Measurements from ENCODE around the gene FAAP24. TPM values are rescaled to one million over a fixed set of nuclear protein-coding genes. Genes with fewer than 3 reads are reported as not detected.
"Not testable (repeated sequence)": the region's sequence is repeated elsewhere in the genome, so short reads cannot be mapped to it uniquely, and the experiment has no call there.

FAAP24 gene
- total RNA-seq, 1 donor from 2014 or later, result 4.7 TPM

DNA sequence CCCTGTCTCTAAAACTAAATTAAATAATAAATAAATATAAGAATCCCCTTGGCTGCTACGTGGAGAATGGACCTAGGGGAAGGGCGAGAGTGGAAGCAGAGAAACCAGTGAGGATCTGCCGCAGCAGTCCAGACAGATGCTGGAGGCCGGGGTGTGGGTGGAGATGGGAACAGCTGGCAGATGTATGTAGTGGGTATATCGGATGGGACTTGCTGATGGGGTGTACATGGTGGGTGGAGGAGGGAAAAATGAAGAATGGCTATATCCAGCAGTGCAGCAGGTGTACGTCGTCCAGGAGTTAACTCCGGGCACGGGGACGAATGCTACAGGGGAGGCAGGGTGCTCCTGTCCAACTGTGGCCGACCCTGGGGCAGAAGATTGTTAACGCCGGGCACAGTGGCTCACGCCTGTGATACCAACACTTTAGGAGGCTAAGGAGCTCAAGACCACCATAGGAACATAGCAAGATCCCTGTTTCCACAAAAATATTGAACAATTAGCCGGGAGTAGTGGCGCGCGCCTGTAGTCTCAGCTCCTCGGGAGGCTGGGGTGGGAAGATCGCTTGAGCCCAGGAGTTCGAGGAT is 938 bp upstream of the FAAP24 start:
- H3K36me3 Mint-ChIP-seq (ENCODE audit: insufficient read depth), result peaks cover 7% of the 10 kb centered on the region
- peak overlapping the region; percentile 100 for H3K4me3 Mint-ChIP-seq (ENCODE audit: low read depth)
- H3K27ac Mint-ChIP-seq, result peak overlapping the region; percentile 97
- H3K9me3 Mint-ChIP-seq (ENCODE audit: low read depth), result no peaks in the 10 kb centered on the region
- peaks cover 8% of the 10 kb centered on the region for H3K4me1 Mint-ChIP-seq (ENCODE audit: low read depth)
- no peaks in the 10 kb centered on the region for H3K27me3 Mint-ChIP-seq
- DNase-seq (ENCODE audit: low spot score, unreplicated experiment), result no peak
- TF ChIP-seq, protein P1, sequence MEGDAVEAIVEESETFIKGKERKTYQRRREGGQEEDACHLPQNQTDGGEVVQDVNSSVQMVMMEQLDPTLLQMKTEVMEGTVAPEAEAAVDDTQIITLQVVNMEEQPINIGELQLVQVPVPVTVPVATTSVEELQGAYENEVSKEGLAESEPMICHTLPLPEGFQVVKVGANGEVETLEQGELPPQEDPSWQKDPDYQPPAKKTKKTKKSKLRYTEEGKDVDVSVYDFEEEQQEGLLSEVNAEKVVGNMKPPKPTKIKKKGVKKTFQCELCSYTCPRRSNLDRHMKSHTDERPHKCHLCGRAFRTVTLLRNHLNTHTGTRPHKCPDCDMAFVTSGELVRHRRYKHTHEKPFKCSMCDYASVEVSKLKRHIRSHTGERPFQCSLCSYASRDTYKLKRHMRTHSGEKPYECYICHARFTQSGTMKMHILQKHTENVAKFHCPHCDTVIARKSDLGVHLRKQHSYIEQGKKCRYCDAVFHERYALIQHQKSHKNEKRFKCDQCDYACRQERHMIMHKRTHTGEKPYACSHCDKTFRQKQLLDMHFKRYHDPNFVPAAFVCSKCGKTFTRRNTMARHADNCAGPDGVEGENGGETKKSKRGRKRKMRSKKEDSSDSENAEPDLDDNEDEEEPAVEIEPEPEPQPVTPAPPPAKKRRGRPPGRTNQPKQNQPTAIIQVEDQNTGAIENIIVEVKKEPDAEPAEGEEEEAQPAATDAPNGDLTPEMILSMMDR (IDR thresholded peaks at IDR 0.05; ENCODE audit: unreplicated experiment), result no peak

DNA sequence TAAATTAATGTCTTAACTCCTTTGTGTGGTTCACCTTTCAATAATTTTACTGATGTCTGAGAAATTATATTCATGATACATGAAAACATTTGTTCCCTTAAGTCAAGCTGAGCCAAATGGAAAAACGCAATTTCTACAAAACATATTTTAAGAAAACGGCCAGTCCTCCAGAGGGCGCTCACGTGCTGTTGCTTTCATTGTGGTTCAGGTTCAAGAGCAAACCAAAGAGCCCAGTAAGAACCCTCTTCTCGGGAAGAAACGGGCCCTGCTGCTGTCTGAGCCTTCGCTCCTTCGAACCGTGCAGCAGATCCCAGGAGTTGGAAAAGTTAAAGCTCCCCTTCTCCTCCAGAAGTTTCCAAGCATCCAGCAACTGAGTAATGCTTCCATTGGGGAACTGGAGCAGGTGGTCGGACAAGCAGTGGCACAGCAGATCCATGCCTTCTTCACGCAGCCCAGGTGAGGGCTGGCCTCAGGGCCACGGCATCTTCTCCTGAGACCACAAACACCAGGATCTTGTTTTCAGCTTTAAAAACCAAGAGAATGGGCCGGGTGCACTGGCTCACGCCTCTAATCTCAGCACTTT is 4.3 kb downstream of the FAAP24 start:
- no peaks in the 10 kb centered on the region for H3K9me3 Mint-ChIP-seq (ENCODE audit: low read depth)
- no peaks in the 10 kb centered on the region for H3K27me3 Mint-ChIP-seq
- TF ChIP-seq, protein P1 (IDR thresholded peaks at IDR 0.05; ENCODE audit: unreplicated experiment), result peak; percentile 80
- H3K4me3 Mint-ChIP-seq (ENCODE audit: low read depth), result no peak overlapping the region
- H3K27ac Mint-ChIP-seq, result peak overlapping the region; percentile 73
- H3K36me3 Mint-ChIP-seq (ENCODE audit: insufficient read depth), result peaks cover 10% of the 10 kb centered on the region
- DNase-seq (ENCODE audit: low spot score, unreplicated experiment), result peak; percentile 59
- peaks cover 3% of the 10 kb centered on the region for H3K4me1 Mint-ChIP-seq (ENCODE audit: low read depth)

DNA sequence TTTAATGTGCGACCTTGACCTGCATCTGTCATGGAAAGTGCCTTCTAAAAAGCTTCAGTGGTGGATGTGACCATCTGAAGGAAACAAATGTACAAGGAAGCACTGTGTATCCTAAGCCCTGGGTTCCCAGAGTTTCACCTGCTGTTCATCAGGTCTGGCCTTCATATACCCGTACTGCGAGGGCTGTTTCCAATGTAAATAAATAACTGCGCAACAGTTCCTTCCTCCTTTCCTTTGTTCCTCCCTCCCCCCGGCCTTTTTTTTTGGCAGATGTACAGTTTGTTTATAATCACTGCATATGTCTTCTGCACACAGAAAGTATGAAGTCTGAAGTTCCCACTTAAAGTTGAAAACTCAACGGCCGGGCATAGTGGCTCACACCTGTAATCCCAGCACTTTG is 5.2 kb downstream of the FAAP24 start:
- peaks cover 8% of the 10 kb centered on the region for H3K36me3 Mint-ChIP-seq (ENCODE audit: insufficient read depth)
- TF ChIP-seq, protein P1 (IDR thresholded peaks at IDR 0.05; ENCODE audit: unreplicated experiment), result no peak
- H3K27ac Mint-ChIP-seq, result peak overlapping the region; percentile 74

DNA sequence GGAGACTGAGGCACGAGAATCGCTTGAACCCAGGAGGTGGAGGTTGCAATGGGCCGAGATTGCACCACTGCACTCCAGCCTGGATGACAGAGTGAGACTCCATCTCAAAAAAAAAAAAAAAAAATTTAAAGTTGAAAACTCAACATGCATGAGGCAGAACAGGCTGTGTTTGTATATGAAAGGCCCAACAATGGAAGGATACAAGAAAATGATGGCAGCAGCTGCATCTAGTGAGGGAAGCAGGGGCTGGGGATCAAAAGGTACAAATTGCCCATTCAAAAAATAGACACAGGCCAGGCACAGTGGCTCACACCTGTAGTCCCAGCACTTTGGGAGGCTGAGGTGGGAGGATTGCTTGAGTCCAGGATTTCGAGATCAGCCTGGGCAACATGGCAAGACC is 5.8 kb downstream of the FAAP24 start:
- not testable (repeated sequence) for H3K27me3 Mint-ChIP-seq; DNase-seq (ENCODE audit: low spot score, unreplicated experiment); H3K4me1 Mint-ChIP-seq (ENCODE audit: low read depth); H3K9me3 Mint-ChIP-seq (ENCODE audit: low read depth); H3K27ac Mint-ChIP-seq; H3K4me3 Mint-ChIP-seq (ENCODE audit: low read depth)
- H3K36me3 Mint-ChIP-seq (ENCODE audit: insufficient read depth), result peaks cover 11% of the 10 kb centered on the region

More for the DNA sequence above, 5.2 kb downstream of the FAAP24 start:
- Mint-ChIP-seq H3K4me1 (ENCODE audit: low read depth) (no peaks in the 10 kb centered on the region), H3K4me3 (ENCODE audit: low read depth) (no peak overlapping the region), H3K27me3 (no peaks in the 10 kb centered on the region), H3K9me3 (ENCODE audit: low read depth) (no peaks in the 10 kb centered on the region)
- DNase-seq (ENCODE audit: low spot score, unreplicated experiment), result no peak

DNA sequence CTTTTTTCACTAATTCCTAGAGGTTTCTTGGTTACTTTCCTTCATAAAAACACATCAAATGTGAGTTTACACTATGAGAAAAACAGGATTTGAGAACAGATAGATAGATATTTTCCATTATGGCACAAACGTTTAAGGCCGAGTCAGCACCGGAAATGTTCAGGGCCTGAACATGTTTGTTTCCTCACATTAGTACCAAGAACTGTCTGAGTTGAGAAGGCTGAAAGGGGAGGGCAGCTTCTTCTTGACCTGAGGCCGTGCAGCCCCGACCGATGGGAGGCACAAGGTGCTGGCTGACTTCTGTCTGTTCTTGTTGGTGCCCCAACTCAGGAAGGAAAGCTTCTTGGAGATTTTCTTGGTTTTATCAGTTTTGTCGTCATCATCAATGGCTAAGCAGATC is 7.8 kb downstream of the FAAP24 start:
- H3K27ac Mint-ChIP-seq; H3K9me3 Mint-ChIP-seq (ENCODE audit: low read depth); H3K27me3 Mint-ChIP-seq; H3K4me1 Mint-ChIP-seq (ENCODE audit: low read depth); DNase-seq (ENCODE audit: low spot score, unreplicated experiment); H3K4me3 Mint-ChIP-seq (ENCODE audit: low read depth): not testable (repeated sequence)
- H3K36me3 Mint-ChIP-seq (ENCODE audit: insufficient read depth), result peaks cover 16% of the 10 kb centered on the region

DNA sequence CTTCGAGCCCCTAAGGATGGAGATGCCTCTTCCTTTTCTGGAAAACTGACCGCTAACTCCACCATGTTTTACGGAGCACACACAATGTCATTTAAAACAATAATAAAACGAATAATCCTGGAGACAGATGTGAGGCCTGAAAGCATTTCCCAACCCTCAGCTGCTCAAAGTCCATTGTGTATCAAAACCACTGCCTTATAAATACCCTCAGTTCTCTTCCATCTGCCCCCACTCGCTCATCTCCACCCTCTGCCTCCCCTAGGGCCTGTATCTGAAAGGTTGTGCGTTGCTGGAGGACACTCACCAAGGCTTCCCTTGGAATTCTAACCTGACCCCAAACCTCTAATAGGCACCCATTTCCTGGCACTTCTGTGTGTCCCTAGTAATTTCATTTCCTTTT is 10.4 kb downstream of the FAAP24 start:
- H3K27me3 Mint-ChIP-seq; H3K27ac Mint-ChIP-seq; H3K9me3 Mint-ChIP-seq (ENCODE audit: low read depth); H3K4me3 Mint-ChIP-seq (ENCODE audit: low read depth); H3K4me1 Mint-ChIP-seq (ENCODE audit: low read depth); DNase-seq (ENCODE audit: low spot score, unreplicated experiment): not testable (repeated sequence)
- peaks cover 22% of the 10 kb centered on the region for H3K36me3 Mint-ChIP-seq (ENCODE audit: insufficient read depth)

DNA sequence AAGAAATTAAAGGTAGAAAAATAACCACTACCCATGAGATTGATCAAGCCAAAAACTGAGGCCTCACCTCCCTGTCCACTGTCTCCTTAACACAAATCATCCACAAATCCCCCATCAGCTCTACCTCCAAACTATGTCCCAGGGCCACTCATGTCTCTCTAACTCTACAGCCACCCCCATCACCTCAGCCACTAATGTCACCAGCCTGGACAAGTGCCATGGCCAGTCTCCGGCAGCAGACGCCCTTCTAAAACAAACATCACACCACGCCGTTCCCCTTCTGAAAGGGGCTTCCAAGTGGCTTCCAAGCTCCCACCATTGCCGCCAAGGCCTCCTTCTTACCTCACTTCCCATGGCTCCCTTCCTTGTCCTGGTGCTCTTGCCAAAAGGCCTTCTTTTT is 16.2 kb downstream of the FAAP24 start:
- not testable (repeated sequence) for H3K27ac Mint-ChIP-seq; H3K27me3 Mint-ChIP-seq; H3K4me3 Mint-ChIP-seq (ENCODE audit: low read depth); DNase-seq (ENCODE audit: low spot score, unreplicated experiment); H3K4me1 Mint-ChIP-seq (ENCODE audit: low read depth); H3K9me3 Mint-ChIP-seq (ENCODE audit: low read depth)
- peaks cover 28% of the 10 kb centered on the region for H3K36me3 Mint-ChIP-seq (ENCODE audit: insufficient read depth)
